ENCODE results near the gene CTNNA3. TPM values are rescaled to one million over a fixed set of nuclear protein-coding genes. Genes with fewer than 3 reads are reported as not detected.

CTNNA3 gene
- total and polyA plus RNA-seq, 12 donors: 2.0 to 213 (median 171) TPM

DNA sequence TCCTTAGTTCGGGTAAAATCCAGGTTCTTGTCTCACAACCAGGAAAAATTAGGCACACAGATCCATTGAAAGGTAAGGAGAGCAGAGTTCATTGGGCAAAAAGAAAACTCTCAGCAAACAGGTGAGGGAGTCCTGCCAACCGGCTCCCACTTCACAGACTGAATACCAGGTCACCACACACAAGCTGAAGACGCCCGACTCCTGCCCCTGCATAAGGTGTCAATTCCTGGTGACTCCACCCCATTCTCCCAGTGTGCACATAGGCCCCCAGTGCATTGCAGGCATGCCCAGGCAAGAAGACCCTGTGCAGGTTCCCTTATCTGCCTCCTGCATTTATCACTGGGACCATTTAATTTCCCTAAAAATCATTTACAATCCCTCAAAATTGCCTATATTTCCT is 415.6 kb downstream of the CTNNA3 start:
- WGBS, 2 donors: 80 to 93% methylated on average over 4 of the region's 4 CpGs

DNA sequence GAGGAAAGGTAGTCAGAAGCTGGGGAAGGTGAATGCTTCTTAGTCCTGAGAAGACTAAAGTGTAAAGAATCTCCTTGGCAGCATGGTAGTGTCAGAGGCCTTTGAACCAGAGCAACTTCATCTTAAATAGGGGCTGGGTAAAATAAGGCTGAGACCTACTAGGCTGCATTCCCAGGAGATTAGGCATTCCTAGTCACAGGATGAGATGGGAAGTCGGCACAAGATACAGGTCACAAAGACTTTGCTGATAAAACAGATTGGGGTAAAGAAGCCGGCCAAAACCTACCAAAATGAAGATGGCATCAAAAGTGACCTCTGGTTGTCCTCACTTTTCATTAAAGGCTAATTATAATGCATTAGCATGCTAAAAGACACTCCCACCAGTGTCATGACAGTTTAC is 418.6 kb downstream of the CTNNA3 start:
- no peak for ATAC-seq
- TF ChIP-seq, protein P1, sequence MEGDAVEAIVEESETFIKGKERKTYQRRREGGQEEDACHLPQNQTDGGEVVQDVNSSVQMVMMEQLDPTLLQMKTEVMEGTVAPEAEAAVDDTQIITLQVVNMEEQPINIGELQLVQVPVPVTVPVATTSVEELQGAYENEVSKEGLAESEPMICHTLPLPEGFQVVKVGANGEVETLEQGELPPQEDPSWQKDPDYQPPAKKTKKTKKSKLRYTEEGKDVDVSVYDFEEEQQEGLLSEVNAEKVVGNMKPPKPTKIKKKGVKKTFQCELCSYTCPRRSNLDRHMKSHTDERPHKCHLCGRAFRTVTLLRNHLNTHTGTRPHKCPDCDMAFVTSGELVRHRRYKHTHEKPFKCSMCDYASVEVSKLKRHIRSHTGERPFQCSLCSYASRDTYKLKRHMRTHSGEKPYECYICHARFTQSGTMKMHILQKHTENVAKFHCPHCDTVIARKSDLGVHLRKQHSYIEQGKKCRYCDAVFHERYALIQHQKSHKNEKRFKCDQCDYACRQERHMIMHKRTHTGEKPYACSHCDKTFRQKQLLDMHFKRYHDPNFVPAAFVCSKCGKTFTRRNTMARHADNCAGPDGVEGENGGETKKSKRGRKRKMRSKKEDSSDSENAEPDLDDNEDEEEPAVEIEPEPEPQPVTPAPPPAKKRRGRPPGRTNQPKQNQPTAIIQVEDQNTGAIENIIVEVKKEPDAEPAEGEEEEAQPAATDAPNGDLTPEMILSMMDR (IDR thresholded peaks at IDR 0.05): no peak
- H3K4me1 ChIP-seq: peaks cover 0 to 4% (median 0%) of the 10 kb centered on the region in 9 donors
- no peaks in the 10 kb centered on the region for H3K9me3 ChIP-seq
- no peak for DNase-seq
- H3K27me3 ChIP-seq: no peaks in the 10 kb centered on the region
- WGBS, 2 donors: 54 to 73% methylated on average over 2 of the region's 2 CpGs
- intact Hi-C loops (cut with DNase I): no loop called here
- H3K4me3 ChIP-seq: no peak overlapping the region
- no peaks in the 10 kb centered on the region for H3K36me3 ChIP-seq
- no peak overlapping the region for H3K27ac ChIP-seq

More for the DNA sequence above, 415.6 kb downstream of the CTNNA3 start:
- DNase-seq (no peak), ATAC-seq (no peak)
- Histone ChIP-seq H3K27me3 (no peaks in the 10 kb centered on the region), H3K4me3 (no peak overlapping the region), H3K4me1 (peaks cover 0 to 7% (median 0%) of the 10 kb centered on the region in 9 donors), H3K9me3 (no peaks in the 10 kb centered on the region), H3K27ac (no peak overlapping the region), H3K36me3 (no peaks in the 10 kb centered on the region)
- intact Hi-C loops (cut with DNase I): no loop called here
- TF ChIP-seq, protein P1 (IDR thresholded peaks at IDR 0.05): no peak

DNA sequence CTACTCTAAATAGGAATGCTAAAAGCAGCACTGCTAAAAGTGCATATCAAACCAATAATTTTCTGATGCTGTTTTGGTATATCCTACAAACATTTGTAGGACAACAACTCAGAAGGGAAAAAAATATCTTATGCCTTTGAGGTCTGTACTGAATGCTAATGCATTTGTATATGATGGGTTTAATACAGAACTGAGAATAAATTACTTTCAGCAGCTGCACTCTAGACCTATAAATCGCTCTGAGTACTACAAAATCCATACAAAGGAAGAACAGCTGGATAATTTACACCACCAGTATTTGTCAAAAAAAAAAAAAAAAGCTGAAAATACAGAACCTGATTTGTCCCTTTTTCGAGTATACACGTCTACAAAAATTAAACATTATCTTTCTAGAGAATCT is 426.2 kb downstream of the CTNNA3 start:
- TF ChIP-seq, protein P1 (IDR thresholded peaks at IDR 0.05): no peak
- H3K27ac ChIP-seq: no peak overlapping the region

DNA sequence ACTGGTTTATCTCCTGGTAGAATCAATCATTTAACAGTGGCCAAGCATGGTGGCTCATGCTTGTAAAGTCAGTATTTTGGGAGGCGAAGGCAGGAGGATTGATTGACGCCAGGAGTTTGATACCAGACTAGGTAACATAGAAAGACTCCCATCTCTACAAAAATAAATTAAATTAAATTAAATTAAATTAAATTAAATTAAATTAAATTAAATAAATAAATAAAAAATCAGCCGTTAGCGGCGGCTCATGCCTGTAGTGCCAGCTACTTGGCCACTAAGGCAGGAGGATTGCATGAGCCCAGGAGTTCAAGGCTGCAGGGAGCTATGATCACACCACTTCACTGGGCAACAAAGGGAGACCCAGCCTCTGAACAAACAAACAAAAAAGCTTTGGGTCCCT is 427.8 kb downstream of the CTNNA3 start:
- no peaks in the 10 kb centered on the region for H3K27me3 ChIP-seq
- DNase-seq (no peak), ATAC-seq (no peak)
- WGBS, 2 donors: 96 to 97% methylated on average over 5 of the region's 5 CpGs
- H3K4me3 ChIP-seq: no peak overlapping the region
- H3K9me3 ChIP-seq: no peaks in the 10 kb centered on the region
- no peaks in the 10 kb centered on the region for H3K36me3 ChIP-seq
- H3K27ac ChIP-seq: no peak overlapping the region
- TF ChIP-seq, protein P1 (IDR thresholded peaks at IDR 0.05): no peak
- intact Hi-C loops (cut with DNase I): no loop called here
- H3K4me1 ChIP-seq: no peaks in the 10 kb centered on the region

More for the DNA sequence above, 426.2 kb downstream of the CTNNA3 start:
- 76 to 77% methylated on average over 3 of the region's 3 CpGs for WGBS, 2 donors
- DNase-seq (no peak), ATAC-seq (no peak)
- Histone ChIP-seq H3K4me1 (no peaks in the 10 kb centered on the region), H3K27me3 (no peaks in the 10 kb centered on the region), H3K9me3 (no peaks in the 10 kb centered on the region), H3K4me3 (no peak overlapping the region), H3K36me3 (no peaks in the 10 kb centered on the region)
- intact Hi-C loops (cut with DNase I): no loop called here
